HG02588 (cell line): ENCODE data around the gene ADAMTS10.
"Not testable (repeated sequence)": the region's sequence is repeated elsewhere in the genome, so short reads cannot be mapped to it uniquely, and the experiment has no call there.

Experiments
- ATAC-seq: cut with Tn5 transposase; IDR thresholded peaks from one replicate; pipeline ENCODE4 v1.9.1; 2021; ENCODE audit warnings: mild to moderate bottlenecking, moderate library complexity; ENCODE audit not compliant: unreplicated experiment

Gene ADAMTS10

DNA sequence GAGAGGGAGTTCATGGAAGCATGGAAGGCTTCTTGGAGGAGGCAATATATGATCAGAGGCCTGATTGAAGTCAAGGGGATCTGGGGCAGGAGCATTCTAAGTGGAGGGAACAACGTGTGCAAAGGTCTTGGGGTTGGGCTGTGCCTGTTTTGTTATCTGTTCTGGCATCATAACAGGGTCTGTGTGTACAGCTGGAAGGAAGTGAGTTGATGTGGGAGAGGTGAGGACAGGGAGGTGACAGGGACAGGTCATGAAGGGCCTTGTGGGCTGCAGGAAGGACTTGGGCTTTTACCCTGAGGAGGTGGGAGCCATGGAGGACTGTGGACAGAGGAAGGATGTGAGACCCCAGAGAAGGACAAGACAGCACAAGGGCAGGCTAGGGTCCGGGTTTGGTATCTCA is 18.7 kb upstream of the ADAMTS10 start:
- ATAC-seq: no peak

DNA sequence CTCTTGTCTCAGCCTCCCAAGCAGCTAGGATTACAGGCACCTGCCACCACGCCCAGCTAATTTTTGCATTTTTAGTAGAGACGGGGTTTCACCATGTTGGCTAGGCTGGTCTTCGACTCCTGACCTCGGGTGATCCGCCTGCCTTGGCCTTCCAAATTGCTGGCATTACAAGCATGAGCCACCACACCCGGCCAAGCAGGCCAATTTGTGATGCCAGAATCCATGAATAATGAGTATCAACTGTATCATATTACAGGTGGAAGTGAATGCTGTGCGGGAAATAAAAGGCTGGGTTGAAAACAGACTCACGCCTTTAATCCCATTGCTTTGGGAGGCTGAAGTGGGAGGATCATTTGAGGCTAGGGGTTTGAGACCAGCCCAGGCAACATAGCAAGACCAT is 16.3 kb upstream of the ADAMTS10 start:
- ATAC-seq: no peak

DNA sequence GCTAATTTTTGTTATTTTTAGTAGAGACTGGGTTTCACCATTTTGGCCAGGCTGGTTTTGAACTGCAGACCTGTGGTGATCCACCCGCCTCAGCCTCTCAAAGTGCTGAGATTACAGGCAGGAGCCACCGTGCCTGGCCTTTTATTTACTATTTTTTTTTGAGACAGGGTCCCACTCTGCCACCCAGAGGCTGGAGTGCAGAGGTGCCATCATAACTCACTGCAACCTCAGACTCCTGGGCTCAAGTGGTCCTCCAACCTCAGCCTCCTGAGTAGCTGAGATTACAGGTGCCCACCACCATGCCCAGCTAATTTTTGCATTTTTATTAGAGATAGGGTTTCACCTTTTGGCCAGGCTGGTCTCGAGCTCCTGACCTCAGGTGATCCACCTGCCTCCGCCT is 12.4 kb upstream of the ADAMTS10 start:
- not testable (repeated sequence) for ATAC-seq

GRCh38 chr19:8618751-8619150 is 8.2 kb upstream of the ADAMTS10 start:
- no peak for ATAC-seq

DNA sequence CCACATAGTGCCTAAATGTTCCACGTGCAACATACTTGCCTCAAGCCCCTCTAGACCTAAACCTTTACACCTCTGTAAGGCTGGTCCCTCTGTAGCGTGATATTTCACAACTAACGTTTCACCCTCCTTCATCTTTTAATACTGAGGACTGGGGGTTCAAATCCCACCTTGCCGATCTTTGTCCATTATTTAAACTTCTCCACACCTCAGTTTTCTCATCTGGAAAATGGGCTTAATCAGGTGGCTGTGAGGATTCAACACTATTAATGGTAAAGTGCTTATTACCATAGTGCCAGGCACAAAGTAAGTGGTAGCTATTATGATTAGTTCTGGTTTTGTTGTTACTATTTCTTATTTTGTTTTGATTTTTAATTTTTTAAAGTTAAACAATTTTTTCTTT is 7.5 kb upstream of the ADAMTS10 start:
- no peak for ATAC-seq

DNA sequence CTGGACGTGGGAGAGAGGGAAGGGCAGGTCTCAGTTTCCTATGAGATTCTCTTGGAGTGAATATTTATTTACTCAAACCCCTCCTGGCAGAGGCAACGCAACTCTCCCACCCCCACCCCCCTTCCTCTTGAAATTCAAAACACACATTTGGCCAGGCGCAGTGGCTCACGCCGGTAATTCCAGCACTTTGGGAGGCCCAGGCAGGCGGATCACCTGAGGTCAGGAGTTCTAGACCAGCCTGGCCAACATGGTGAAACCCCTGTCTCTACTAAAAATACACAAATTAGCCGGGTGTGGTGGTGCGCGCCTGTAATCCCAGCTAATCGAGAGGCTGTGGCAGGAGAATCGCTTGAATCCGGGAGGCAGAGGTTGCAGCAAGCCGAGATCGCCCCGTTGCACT is 6.8 kb upstream of the ADAMTS10 start:
- not testable (repeated sequence) for ATAC-seq

- no peak for ATAC-seq
Observed at GRCh38 chr19:8616861-8617260, 6.3 kb upstream of the ADAMTS10 start.

- ATAC-seq: no peak
Observed at GRCh38 chr19:8615813-8616596, 5.5 kb upstream of the ADAMTS10 start.

DNA sequence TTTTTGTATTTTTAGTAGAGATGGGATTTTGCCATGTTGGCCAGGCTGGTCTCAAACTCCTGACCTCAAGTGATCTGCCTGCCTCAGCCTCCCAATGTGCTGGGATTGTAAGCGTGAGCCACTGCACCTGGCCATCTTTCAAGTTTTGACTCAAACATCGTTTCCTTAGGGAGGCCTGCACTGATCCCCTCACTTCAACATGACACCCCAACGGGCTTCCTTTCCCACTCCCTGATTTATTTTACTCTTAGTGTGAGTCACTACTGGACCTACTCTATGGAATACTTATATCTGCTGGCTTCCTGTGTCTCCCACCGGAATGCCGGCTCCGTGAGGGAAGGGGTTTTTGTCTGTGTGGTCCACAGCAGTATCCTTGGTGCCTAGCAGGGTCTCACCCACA is 4.5 kb upstream of the ADAMTS10 start:
- no peak for ATAC-seq

GRCh38 chr19:8614455-8614854 is 3.9 kb upstream of the ADAMTS10 start:
- no peak for ATAC-seq

DNA sequence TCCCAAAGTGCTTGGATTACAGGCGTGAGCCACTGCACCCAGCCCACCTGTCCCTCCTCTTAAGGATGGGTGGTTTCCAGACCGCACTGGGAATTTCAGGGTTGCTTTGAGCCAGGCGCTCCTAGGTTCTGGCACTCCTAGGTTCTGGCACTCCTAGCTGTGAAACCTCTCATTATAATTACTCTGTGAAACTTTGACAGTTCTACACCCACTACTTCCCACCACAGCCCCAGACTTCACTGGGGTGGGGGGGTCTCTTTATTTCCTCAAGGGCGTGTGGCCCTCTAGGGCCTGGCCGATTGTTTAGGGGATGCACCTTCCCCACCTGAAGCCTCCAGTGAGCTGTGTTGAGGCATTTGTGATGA is 2.3 kb upstream of the ADAMTS10 start:
- no peak for ATAC-seq

- no peak for ATAC-seq
Observed at GRCh38 chr19:8611877-8612806, 1.6 kb upstream of the ADAMTS10 start.

- no peak for ATAC-seq
Observed at GRCh38 chr19:8611391-8611876, 919 bp upstream of the ADAMTS10 start.

GRCh38 chr19:8610936-8611300 is 403 bp upstream of the ADAMTS10 start:
- ATAC-seq: no peak

DNA sequence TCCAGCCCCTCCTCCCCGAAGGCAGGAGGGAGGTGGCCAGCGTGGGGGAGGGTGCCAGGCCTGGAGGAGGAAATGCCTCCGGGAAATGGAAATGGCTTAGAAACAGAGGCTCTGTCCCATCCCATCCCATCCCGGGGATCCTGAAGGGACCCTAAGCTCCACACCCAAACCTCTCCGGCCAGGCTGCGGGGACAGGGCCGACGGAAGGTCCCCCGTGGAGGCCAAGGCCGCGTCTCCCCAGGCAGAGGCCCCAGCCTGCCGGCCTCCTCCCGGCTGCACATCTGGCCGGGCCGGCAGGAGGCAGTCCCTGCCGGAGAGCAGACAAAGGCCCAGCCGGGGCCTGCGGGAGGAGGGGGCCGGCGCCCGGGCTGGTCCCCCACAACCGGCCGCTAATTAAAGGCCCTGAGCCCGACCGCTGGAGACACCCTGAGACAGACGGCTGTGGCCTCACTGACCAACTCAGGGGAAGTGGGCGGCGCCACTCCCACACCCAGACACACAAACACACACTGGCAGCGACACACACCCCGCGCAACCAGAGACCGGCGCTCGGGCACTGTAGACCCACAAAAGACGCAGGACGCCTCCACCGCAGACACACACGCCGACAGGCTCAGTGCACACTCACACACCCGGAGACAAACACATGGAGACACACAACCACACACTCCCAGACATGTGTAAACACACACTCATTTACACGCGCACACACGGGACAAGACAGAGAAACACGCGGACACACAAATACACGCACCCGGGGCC is 1.1 kb downstream of the ADAMTS10 start:
- ATAC-seq: no peak

DNA sequence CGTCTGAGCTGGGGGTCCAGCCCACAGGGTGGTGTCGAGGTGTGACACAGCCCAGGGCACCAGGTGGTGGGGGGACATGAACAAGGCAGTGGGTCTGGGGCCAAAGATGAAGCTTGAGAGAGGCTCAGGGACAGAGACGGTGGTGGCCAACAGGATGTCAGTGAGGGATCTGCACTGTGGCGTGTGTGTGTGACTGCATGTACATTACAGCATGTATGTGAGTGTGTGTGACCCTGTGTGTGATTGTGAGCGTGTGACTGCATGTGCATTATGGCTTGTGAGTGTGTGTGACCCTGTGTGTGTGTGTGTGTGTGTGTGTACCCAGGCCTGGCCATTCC is 1.6 kb downstream of the ADAMTS10 start:
- no peak for ATAC-seq

DNA sequence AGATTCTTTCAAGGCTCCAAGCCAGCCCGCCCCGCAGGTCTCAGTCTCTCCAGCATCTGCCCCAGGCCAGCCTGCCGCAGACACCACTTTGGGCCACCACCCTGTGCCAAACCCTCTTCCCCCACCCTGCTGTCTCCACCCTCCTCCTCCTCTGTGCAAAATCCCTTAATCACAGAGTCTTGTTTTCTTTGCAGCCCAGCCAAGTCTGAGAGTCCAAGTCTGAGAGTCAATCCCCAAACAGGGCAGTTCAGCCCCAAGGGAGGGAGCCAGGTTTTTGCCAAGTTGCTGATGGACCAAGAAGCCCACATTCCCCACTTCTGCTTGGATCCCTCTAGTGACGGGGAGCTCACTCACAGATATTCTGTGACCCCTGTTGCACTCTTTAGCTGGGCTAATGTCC is 3.1 kb downstream of the ADAMTS10 start:
- no peak for ATAC-seq

- ATAC-seq: no peak
Observed at GRCh38 chr19:8605514-8605913, 5.0 kb downstream of the ADAMTS10 start.

DNA sequence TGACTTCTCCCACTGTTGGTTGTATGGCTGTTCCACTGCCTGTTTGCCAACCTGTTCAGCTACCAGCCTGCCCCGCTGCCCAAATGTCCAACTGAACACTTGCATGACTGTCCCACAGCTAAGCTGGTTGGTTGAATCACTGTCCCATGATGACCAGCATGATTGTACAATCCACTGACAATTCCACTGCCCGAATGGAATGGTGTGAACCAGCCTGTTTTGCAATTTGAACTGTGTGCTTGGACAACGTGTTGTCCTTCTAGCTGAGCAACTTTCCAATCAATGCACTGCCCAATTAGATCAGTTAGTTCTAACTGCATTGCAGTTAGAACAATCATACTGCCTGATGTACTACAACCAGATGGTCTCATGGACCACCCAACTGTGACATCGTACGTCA is 8.7 kb downstream of the ADAMTS10 start:
- ATAC-seq: no peak

- no peak for ATAC-seq
Observed at GRCh38 chr19:8600816-8601215, 9.7 kb downstream of the ADAMTS10 start.

DNA sequence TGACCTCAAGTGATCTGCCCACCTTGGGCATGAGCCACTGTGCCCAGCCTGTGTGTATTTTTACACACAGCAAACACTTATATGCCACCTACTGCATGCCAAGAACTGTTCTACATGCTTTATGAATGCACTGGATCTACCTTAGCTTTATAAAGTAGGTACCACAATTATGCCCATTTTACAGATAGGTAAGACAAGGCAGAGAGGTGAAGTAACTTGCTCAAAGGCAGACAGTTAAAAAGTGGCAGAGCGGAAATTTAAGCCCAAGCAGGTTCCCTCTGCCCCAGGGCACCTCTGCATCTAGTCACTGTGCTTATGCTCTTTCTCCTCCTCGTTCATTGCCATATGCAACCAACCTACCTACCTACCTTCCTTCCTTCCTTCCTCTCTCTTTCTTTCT is 10.5 kb downstream of the ADAMTS10 start:
- no peak for ATAC-seq
